Mesenchymal stem cell (in vitro differentiated cells and primary cell): Measurements from ENCODE around the gene COL18A1.

Source experiments
- DNase-seq: peaks from one replicate; pipeline ENCODE4 v3.0.0-alpha.2; 2013
- H2AFZ ChIP-seq: one replicate; pipeline ENCODE4 v1.6.1; 2013; ENCODE audit warnings: low read depth, mild to moderate bottlenecking, control low read depth, inconsistent platforms, low read length, moderate library complexity
- H2AK5ac ChIP-seq: 2 replicates; pipeline ENCODE4 v1.6.1; 2013; ENCODE audit warnings: low read length, moderate library complexity, mild to moderate bottlenecking, inconsistent platforms; ENCODE audit not compliant: severe bottlenecking
- H2BK120ac ChIP-seq: one replicate; pipeline ENCODE4 v1.6.1; 2013; ENCODE audit warnings: low read depth, mild to moderate bottlenecking, inconsistent platforms, low read length, moderate library complexity
- H2BK12ac ChIP-seq, 2 experiments: one replicate each; pipeline ENCODE4 v1.6.1; 2013; ENCODE audit warnings: inconsistent platforms in 2 of 2, low read length in 2 of 2, mild to moderate bottlenecking in 2 of 2, moderate library complexity in 2 of 2, control low read depth in 1 of 2
- H2BK15ac ChIP-seq: one replicate; pipeline ENCODE4 v1.6.1; 2013; ENCODE audit warnings: mild to moderate bottlenecking, low read depth, inconsistent platforms; ENCODE audit not compliant: poor library complexity, severe bottlenecking
- H2BK5ac ChIP-seq: 2 replicates; pipeline ENCODE4 v1.6.1; 2013; ENCODE audit warnings: low read depth, mild to moderate bottlenecking, low read length, control low read depth, inconsistent platforms; ENCODE audit not compliant: poor library complexity, severe bottlenecking
- H3K14ac ChIP-seq, 2 experiments: one replicate each; pipeline ENCODE4 v1.6.1; 2013; ENCODE audit warnings: inconsistent platforms in 2 of 2, low read length in 2 of 2, control low read depth in 1 of 2, mild to moderate bottlenecking in 1 of 2, moderate library complexity in 1 of 2
- H3K18ac ChIP-seq, 2 experiments: one replicate each; pipeline ENCODE4 v1.6.1; 2013; ENCODE audit warnings: inconsistent platforms in 2 of 2, low read length in 2 of 2, control low read depth in 1 of 2, low read depth in 1 of 2, mild to moderate bottlenecking in 1 of 2
- H3K23ac ChIP-seq, 2 experiments: one replicate each; pipeline ENCODE4 v1.6.1; 2013; ENCODE audit warnings: inconsistent platforms in 2 of 2, low read length in 2 of 2, mild to moderate bottlenecking in 2 of 2, moderate library complexity in 2 of 2, control low read depth in 1 of 2
- H3K27ac ChIP-seq: 2 replicates; pipeline ENCODE4 v1.5.1; 2013; ENCODE audit warnings: mild to moderate bottlenecking, moderate library complexity, low read length, control low read depth, inconsistent platforms; ENCODE audit not compliant: poor library complexity, severe bottlenecking
- H3K27me3 ChIP-seq, 2 experiments: 2 replicates each; pipeline versions ENCODE4 v1.6.1 to v1.7.0; 2013; ENCODE audit warnings: low read length in 2 of 2, mild to moderate bottlenecking in 2 of 2, moderate library complexity in 2 of 2, control low read depth in 1 of 2, inconsistent platforms in 1 of 2; ENCODE audit not compliant: control insufficient read depth in 1 of 2, insufficient read depth in 1 of 2
- H3K36me3 ChIP-seq, 2 experiments: 2 replicates each; pipeline versions ENCODE4 v1.6.1 to v1.7.0; 2013; ENCODE audit warnings: low read length in 2 of 2, control low read depth in 1 of 2, inconsistent platforms in 1 of 2, low read depth in 1 of 2, mild to moderate bottlenecking in 1 of 2; ENCODE audit not compliant: insufficient read depth in 2 of 2, control insufficient read depth in 1 of 2
- H3K4ac ChIP-seq, 2 experiments: one replicate each; pipeline ENCODE4 v1.6.1; 2013; ENCODE audit warnings: inconsistent platforms in 2 of 2, low read length in 2 of 2, mild to moderate bottlenecking in 2 of 2, moderate library complexity in 2 of 2, control low read depth in 1 of 2, low read depth in 1 of 2
- H3K4me1 ChIP-seq: 2 replicates; pipeline ENCODE4 v1.6.1; 2013; ENCODE audit warnings: low read depth, low read length, control low read depth; ENCODE audit not compliant: control insufficient read depth, insufficient read depth
- H3K4me2 ChIP-seq: 2 replicates; pipeline ENCODE4 v1.6.1; 2013; ENCODE audit warnings: low read length, mild to moderate bottlenecking, inconsistent platforms; ENCODE audit not compliant: poor library complexity, severe bottlenecking
- H3K4me3 ChIP-seq, 2 experiments: 2 replicates each; pipeline versions ENCODE4 v1.5.1 to v1.7.0; 2013; ENCODE audit warnings: low read length in 2 of 2, mild to moderate bottlenecking in 2 of 2, control low read depth in 1 of 2, low read depth in 1 of 2; ENCODE audit not compliant: insufficient read depth in 1 of 2
- H3K79me1 ChIP-seq: replicated peaks from 2 replicates; pipeline ENCODE4 v1.6.1; 2013; ENCODE audit warnings: mild to moderate bottlenecking, control low read depth, low read length, inconsistent platforms; ENCODE audit not compliant: poor library complexity, severe bottlenecking
- H3K9ac ChIP-seq: 2 replicates; pipeline ENCODE4 v1.7.0; 2013; ENCODE audit warnings: mild to moderate bottlenecking, low read length, moderate library complexity
- H3K9me3 ChIP-seq: 2 replicates; pipeline ENCODE4 v1.7.0; 2013; ENCODE audit warnings: mild to moderate bottlenecking, low read length; ENCODE audit not compliant: control insufficient read depth
- H4K8ac ChIP-seq: one replicate; pipeline ENCODE4 v1.6.1; 2013; ENCODE audit warnings: inconsistent platforms, mild to moderate bottlenecking, low read length, moderate library complexity
- H4K91ac ChIP-seq: one replicate; pipeline ENCODE4 v1.6.1; 2013; ENCODE audit warnings: mild to moderate bottlenecking, low read length, inconsistent platforms
- WGBS: methylation state at CpG from one replicate; pipeline ENCODE4 v1.1.7; 2013; ENCODE audit warnings: mixed read lengths; 5-methylcytosine and 5-hydroxymethylcytosine counted together

The COL18A1 gene

GRCh38 chr21:45390831-45391742 is 13.9 kb upstream of the COL18A1 start:
- Histone ChIP-seq H2BK15ac (no peak overlapping the region), H3K27ac (no peak overlapping the region), H3K4ac (no peak overlapping the region), H2AFZ (no peak overlapping the region), H3K23ac (no peak overlapping the region), H3K4me1 (peaks cover 16% of the 10 kb centered on the region), H3K27me3 (peaks cover 0 to 16% of the 10 kb centered on the region in 2 experiments), H3K4me2 (no peak overlapping the region), H3K4me3 (no peak overlapping the region), H3K18ac (no peak overlapping the region), H2BK12ac (no peak overlapping the region), H2BK5ac (no peak overlapping the region), H3K36me3 (no peaks in the 10 kb centered on the region), H2AK5ac (no peak overlapping the region), H3K14ac (no peak overlapping the region), H3K9ac (no peak overlapping the region), H3K79me1 (no peaks in the 10 kb centered on the region), H3K9me3 (no peaks in the 10 kb centered on the region), H4K8ac (no peak overlapping the region), H2BK120ac (no peak overlapping the region), H4K91ac (no peak overlapping the region)
- DNase-seq: no peak
- WGBS: 96% methylated on average over 28 of the region's 32 CpGs

DNA sequence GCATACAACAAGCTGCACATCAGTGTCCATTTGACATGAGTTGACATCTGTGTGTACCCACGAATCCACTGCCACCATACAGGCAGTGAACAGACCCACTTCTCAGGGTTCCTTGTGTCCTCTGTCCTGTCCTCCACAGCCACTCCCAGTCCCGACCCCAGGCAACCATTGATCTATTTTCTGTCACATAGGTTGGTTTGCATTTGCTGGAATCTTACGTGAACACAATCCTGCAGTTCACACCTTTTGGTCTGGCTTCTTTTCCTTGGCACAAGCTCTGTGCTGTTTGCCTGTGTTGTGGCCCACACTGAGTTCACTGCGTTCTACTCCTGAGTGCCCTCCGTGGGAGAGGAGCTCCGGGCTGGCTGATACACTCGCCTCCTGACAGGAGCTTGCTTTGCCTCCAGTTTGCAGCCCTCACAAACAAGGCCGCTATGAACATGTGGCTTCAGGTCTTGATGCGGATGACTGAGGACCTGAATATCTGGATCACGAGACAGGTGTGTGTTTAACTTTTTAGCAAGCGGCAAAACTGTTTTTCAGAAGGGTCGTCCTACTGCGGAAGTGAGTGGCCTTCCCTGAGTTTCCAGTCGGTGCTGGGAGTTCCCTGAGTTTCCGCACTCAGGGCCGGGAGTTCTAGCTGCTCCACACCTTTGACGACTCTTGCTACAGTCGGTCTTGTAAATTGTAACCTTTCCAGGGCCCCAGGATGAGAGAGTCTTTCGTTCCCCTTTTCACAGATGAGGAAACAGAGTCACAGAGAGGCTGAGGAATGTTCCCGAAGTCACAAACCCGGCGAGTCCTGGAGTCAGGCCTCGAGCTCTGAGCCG is 13.0 kb upstream of the COL18A1 start:
- no peak overlapping the region for H3K14ac ChIP-seq
- no peak overlapping the region for H3K4me3 ChIP-seq

DNA sequence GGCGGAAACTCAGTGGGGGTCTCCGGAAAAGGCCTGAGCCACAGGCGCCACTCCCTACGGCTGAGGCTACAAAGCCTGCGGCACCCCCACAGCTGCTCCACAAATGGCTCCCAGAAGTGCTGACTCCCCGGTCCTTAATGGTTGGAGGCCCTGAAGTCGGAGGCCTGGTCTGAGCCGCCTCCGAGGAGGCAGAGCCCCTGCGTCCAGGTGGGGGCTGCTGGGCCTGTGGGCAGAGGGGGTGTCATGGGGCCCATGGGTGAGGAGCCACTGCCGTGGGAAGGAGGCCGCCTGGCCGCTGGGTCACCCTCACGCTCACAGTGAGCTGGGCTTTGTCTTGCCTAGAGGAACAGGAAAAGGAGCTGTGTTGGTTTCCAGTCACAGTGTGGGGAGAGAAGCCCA is 12.4 kb upstream of the COL18A1 start:
- Histone ChIP-seq H3K4me1 (peaks cover 4% of the 10 kb centered on the region), H2BK120ac (no peak overlapping the region), H3K4ac (no peak overlapping the region), H3K4me2 (no peak overlapping the region), H2BK15ac (peak overlapping the region; percentile 37), H2AFZ (no peak overlapping the region), H3K27me3 (peaks cover 0 to 22% of the 10 kb centered on the region in 2 experiments), H4K91ac (no peak overlapping the region), H3K23ac (no peak overlapping the region), H3K9ac (no peak overlapping the region), H3K79me1 (no peaks in the 10 kb centered on the region), H3K14ac (no peak overlapping the region), H3K27ac (no peak overlapping the region), H3K9me3 (no peaks in the 10 kb centered on the region), H4K8ac (no peak overlapping the region), H3K36me3 (no peaks in the 10 kb centered on the region), H3K18ac (no peak overlapping the region), H3K4me3 (no peak overlapping the region), H2BK12ac (no peak overlapping the region), H2BK5ac (no peak overlapping the region), H2AK5ac (no peak overlapping the region)
- 93% methylated on average over 14 of the region's 14 CpGs for WGBS
- DNase-seq: no peak

More for the DNA sequence above, 13.0 kb upstream of the COL18A1 start:
- Histone ChIP-seq H2AFZ (no peak overlapping the region), H3K4me1 (peaks cover 9% of the 10 kb centered on the region), H3K27me3 (peaks cover 0 to 17% of the 10 kb centered on the region in 2 experiments), H3K9ac (no peak overlapping the region), H4K91ac (no peak overlapping the region), H2BK15ac (no peak overlapping the region), H4K8ac (no peak overlapping the region), H3K4me2 (no peak overlapping the region), H3K9me3 (no peaks in the 10 kb centered on the region), H3K23ac (no peak overlapping the region), H2BK5ac (no peak overlapping the region), H2BK120ac (no peak overlapping the region), H3K36me3 (no peaks in the 10 kb centered on the region), H3K4ac (no peak overlapping the region), H3K27ac (no peak overlapping the region), H3K79me1 (no peaks in the 10 kb centered on the region), H2BK12ac (no peak overlapping the region), H2AK5ac (no peak overlapping the region), H3K18ac (no peak overlapping the region)
- no peak for DNase-seq
- 92% methylated on average over 24 of the region's 24 CpGs for WGBS

GRCh38 chr21:45393021-45393420 is 11.9 kb upstream of the COL18A1 start:
- no peak overlapping the region for H2AFZ ChIP-seq
- H3K79me1 ChIP-seq: no peaks in the 10 kb centered on the region
- H2BK5ac ChIP-seq: no peak overlapping the region
- peak overlapping the region; percentile 11 for H4K91ac ChIP-seq
- H3K23ac ChIP-seq: no peak overlapping the region
- H3K14ac ChIP-seq: peak overlapping the region in 1 of 2 experiments; percentile 74
- no peak overlapping the region for H3K27ac ChIP-seq
- H3K4me3 ChIP-seq: no peak overlapping the region
- H3K4me1 ChIP-seq: peaks cover 2% of the 10 kb centered on the region
- H2BK12ac ChIP-seq: no peak overlapping the region
- H3K27me3 ChIP-seq: peaks cover 0 to 22% of the 10 kb centered on the region in 2 experiments
- H3K4me2 ChIP-seq: no peak overlapping the region
- no peaks in the 10 kb centered on the region for H3K9me3 ChIP-seq
- no peak overlapping the region for H3K9ac ChIP-seq
- H2BK15ac ChIP-seq: no peak overlapping the region
- H4K8ac ChIP-seq: no peak overlapping the region
- no peak overlapping the region for H2BK120ac ChIP-seq
- WGBS: 98% methylated on average over 26 of the region's 26 CpGs
- H3K36me3 ChIP-seq: no peaks in the 10 kb centered on the region
- H2AK5ac ChIP-seq: no peak overlapping the region
- DNase-seq: no peak
- no peak overlapping the region for H3K18ac ChIP-seq
- H3K4ac ChIP-seq: no peak overlapping the region
